GM12872 (cell line): ENCODE data around the gene SCGB3A1.

Source experiments
- CTCF ChIP-seq: IDR thresholded peaks from 3 replicates; pipeline ENCODE4 v1.5.1; 2011; ENCODE audit warnings: low read depth, mild to moderate bottlenecking, low read length, moderate library complexity; ENCODE audit not compliant: insufficient read depth

Gene SCGB3A1

GRCh38 chr5:180601591-180602480 lies 10.5 kb upstream of the SCGB3A1 start:
- no peak for TF ChIP-seq CTCF

DNA sequence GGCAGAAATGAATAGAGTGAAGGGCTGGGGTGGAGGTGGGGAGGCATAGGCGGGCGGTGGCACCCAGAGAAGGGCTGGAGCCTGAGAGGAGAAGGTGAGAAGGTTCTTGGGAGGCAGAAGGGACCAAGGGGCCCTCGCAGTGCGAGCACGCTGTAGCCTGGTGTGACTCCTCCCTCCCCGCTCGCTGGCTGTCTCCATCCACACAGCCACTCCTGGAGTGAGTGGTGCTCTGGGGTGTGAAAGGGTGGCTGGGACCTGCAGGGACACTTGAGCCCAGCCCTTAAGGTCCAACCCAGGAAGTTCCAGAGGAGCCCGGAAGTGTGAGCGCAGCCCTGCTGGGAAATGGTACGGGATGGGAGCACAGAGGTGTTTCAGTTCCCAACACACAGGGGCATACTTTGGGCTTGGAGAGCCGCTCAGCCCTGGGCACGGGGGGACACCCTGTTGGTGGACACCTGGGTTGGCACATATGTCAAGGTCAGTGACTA lies 9.3 kb upstream of the SCGB3A1 start:
- TF ChIP-seq CTCF, result no peak

DNA sequence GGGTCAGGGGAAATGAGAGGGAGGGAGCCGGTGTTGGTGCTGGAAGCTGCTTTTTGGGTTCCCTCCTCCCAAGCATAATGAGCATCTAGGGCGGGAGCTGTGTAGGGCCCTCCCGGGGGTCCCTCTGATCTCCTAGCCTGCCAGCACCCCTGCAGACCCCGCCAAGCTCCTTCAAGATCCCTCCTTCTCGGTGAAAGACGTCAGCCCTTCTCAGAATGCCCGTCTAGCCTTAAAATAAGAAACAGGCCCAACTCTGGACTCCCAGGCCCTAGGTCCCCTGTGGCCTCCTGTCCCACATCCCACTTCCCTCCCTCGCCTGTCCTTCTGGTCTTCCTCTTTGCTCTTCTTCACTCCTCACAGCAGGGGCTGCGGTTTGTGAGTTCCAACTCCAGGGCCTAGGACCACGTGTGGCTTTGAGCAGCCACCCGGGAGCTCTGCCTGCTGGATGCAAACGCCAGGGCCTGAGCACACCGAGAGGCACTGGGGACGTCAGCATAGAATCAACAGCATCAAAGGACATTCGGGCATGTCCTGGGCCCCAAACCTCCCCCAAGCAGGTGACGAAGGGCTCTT lies 8.8 kb upstream of the SCGB3A1 start:
- TF ChIP-seq CTCF, result no peak

DNA sequence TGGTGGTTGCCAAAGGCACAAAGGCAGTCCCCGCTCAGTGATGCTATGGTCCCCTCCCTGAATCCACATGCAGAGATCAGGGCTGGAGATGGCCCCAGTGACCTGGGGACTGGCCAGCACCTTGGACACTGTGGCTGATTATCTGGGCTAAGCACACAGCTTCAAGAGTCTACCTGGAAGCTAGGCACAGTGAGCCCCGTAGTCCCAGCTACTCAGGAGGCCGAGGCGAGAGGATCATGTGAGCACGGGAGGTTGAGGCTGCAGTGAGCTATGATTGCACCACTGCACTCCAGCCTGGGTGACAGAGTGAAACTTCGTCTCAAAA lies 8.3 kb upstream of the SCGB3A1 start:
- no peak for TF ChIP-seq CTCF

- no peak for TF ChIP-seq CTCF
Measured at GRCh38 chr5:180598797-180599589, 7.7 kb upstream of the SCGB3A1 start.

DNA sequence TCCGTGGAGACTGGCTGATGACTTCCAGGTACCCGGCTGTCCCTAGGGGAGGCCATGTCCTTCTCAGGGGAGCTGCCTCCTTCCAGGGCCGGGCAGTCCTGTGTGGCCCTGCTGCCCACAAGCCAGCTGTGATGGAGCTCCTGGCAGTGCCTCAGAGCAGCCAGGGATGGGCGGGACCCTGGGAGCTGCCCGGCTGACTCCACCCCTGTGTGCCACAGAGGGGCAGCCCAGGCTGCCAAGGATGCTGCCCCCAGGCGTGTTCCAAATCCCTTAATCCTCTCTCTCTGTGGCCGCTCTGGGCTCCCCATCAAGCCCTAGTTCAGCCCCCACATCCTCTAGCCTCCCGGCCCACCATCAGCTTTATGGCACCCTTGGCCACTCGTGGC lies 7.0 kb upstream of the SCGB3A1 start:
- no peak for TF ChIP-seq CTCF

DNA sequence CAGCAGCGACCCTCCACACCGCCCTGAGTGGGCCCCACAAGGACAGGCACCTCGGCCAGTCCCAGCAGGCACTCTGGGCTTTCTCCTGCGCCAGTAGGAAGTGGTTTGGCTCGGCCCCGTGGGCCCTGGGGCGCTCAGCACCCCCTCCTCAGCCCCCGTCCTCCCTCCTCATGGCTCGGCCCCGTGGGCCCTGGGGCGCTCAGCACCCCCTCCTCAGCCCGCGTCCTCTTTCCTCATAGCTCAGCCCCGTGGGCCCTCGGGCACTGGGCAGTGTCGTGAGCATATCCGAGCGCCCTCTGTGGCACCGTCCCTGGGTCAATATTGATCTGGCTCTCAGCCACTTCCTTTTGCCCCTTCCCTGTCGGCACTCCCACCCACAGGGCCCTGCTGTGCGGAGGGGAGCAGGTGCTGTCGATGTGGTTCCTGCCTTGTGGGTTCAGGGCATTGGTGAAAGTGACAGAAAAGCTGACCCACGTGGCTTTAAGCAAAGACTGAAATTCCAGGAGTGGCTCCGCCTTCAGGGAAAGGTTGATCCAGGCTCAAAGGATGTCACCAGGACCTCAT lies 5.5 kb upstream of the SCGB3A1 start:
- TF ChIP-seq CTCF, result no peak
